Endothelial cell (in vitro differentiated cells): ENCODE measurements around the gene SGPP2. TPM values are rescaled to one million over a fixed set of nuclear protein-coding genes. Genes with fewer than 3 reads are reported as not detected.

Experiments used
- DNase-seq: peaks from one replicate; pipeline ENCODE4 v3.0.0; 2021; ENCODE audit warnings: low spot score
- H3K27ac Mint-ChIP-seq: one replicate; pipeline ENCODE4 v1.8.0; 2021; ENCODE audit warnings: mixed read lengths, inconsistent platforms; ENCODE audit not compliant: unreplicated experiment
- H3K27me3 Mint-ChIP-seq: one replicate; pipeline ENCODE4 v1.8.0; 2021; ENCODE audit warnings: mild to moderate bottlenecking, moderate library complexity, mixed read lengths, inconsistent platforms; ENCODE audit not compliant: unreplicated experiment
- H3K36me3 Mint-ChIP-seq: one replicate; pipeline ENCODE4 v1.8.0; 2021; ENCODE audit warnings: mild to moderate bottlenecking, low read depth, mixed read lengths, inconsistent platforms; ENCODE audit not compliant: unreplicated experiment
- H3K4me1 Mint-ChIP-seq: one replicate; pipeline ENCODE4 v1.8.0; 2021; ENCODE audit warnings: mild to moderate bottlenecking, mixed read lengths, inconsistent platforms; ENCODE audit not compliant: unreplicated experiment
- H3K4me3 Mint-ChIP-seq: one replicate; pipeline ENCODE4 v1.8.0; 2021; ENCODE audit warnings: mild to moderate bottlenecking, mixed read lengths, inconsistent platforms; ENCODE audit not compliant: unreplicated experiment
- H3K9me3 Mint-ChIP-seq: one replicate; pipeline ENCODE4 v1.8.0; 2021; ENCODE audit warnings: mixed read lengths, inconsistent platforms; ENCODE audit not compliant: unreplicated experiment
- total RNA-seq: library from RNA; stranded (reverse); fragmentation: NEBNext Ultra II Directional; extraction: Animal tissue kit (Norgen Biotek cat#: 25700); gene quantifications from one replicate; pipeline ENCODE4 v1.2.1, GENCODE V29; 2021; ENCODE audit not compliant: unreplicated experiment
- TF ChIP-seq, protein P1 (sequence below): fragments of 200-600 bp; sonication (generic); IDR thresholded peaks from one replicate; pipeline ENCODE4 v1.5.0; 2021; ENCODE audit warnings: antibody characterized with exemption; ENCODE audit not compliant: unreplicated experiment

SGPP2 gene
- total RNA-seq, 1 donor from 2014 or later, result not detected

DNA sequence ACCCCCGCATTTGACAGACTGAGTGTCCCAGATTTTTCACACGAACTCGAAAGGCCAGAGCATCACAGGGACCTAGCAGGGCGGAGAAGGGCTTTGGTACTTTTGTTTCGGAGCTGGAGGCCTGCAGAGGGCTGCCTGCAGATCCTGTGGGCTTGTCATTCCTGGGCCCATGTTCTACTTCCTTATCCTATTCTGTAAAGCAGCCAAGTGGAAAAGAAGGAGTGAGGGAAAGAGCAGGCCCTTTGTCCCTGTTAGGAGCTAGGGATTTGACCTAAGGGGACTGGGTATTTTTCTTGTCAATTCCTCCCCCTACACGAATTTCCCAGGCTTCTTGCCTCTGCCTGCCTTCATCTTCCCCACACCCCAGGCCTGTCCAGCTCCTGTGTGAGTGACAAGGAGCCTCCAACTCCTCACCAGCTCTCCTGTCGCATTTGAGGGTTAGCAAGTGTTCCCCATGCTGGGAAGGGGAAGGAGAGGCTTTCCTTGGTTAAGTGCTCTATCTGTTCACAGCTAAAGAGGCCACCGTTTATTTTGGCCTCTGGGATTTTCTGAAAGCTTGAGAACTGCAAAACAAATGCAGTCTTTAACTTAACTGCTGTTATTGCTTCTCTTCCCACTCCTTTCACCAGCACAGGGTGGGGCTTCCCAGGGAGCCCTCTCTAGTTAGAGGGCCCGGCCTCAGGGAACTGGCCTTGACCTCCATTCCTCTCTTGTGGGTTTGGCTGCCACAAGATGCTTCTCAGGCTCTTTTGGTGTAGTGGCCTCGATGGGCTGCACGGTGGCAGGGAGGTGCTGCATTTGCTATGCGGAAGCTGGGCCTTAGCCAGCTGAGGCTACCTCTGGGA, 61.2 kb downstream of the SGPP2 start:
- no peak overlapping the region for H3K27ac Mint-ChIP-seq
- H3K36me3 Mint-ChIP-seq, result no peaks in the 10 kb centered on the region
- H3K27me3 Mint-ChIP-seq, result no peaks in the 10 kb centered on the region
- TF ChIP-seq, protein P1, sequence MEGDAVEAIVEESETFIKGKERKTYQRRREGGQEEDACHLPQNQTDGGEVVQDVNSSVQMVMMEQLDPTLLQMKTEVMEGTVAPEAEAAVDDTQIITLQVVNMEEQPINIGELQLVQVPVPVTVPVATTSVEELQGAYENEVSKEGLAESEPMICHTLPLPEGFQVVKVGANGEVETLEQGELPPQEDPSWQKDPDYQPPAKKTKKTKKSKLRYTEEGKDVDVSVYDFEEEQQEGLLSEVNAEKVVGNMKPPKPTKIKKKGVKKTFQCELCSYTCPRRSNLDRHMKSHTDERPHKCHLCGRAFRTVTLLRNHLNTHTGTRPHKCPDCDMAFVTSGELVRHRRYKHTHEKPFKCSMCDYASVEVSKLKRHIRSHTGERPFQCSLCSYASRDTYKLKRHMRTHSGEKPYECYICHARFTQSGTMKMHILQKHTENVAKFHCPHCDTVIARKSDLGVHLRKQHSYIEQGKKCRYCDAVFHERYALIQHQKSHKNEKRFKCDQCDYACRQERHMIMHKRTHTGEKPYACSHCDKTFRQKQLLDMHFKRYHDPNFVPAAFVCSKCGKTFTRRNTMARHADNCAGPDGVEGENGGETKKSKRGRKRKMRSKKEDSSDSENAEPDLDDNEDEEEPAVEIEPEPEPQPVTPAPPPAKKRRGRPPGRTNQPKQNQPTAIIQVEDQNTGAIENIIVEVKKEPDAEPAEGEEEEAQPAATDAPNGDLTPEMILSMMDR, result no peak
- no peaks in the 10 kb centered on the region for H3K9me3 Mint-ChIP-seq
- no peak for DNase-seq
- H3K4me1 Mint-ChIP-seq, result no peaks in the 10 kb centered on the region
- no peak overlapping the region for H3K4me3 Mint-ChIP-seq

GRCh38 chr2:222490131-222490530, 65.8 kb downstream of the SGPP2 start:
- no peak for DNase-seq
- no peak overlapping the region for H3K4me3 Mint-ChIP-seq
- H3K27ac Mint-ChIP-seq, result no peak overlapping the region
- H3K4me1 Mint-ChIP-seq, result no peaks in the 10 kb centered on the region
- peaks cover 2% of the 10 kb centered on the region for H3K27me3 Mint-ChIP-seq
- H3K36me3 Mint-ChIP-seq, result peaks cover 10% of the 10 kb centered on the region
- H3K9me3 Mint-ChIP-seq, result peaks cover 5% of the 10 kb centered on the region
- TF ChIP-seq, protein P1, result no peak

DNA sequence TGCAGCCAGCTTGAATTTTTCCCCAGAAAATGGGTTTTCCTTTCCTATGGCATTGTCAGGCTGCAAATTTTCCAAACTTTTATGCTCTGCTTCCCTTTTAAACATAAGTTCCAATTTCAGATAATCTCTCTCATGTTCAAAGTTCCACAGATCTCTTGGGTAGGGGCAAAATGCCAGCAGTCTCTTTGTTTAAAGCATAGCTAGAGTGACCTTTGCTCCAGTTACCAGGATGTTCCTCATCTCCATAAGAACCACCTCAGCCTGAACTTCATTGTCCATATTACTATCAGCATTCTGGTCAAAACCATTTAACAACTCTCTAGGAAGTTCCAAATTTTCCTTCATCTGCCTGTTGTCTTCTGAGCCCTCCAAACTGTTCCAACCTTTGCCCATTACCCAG, 68.3 kb downstream of the SGPP2 start:
- peaks cover 2% of the 10 kb centered on the region for H3K27me3 Mint-ChIP-seq

GRCh38 chr2:222494104-222494739, 69.9 kb downstream of the SGPP2 start:
- H3K9me3 Mint-ChIP-seq, result peaks cover 5% of the 10 kb centered on the region
- DNase-seq, result no peak
- TF ChIP-seq, protein P1, result no peak
- H3K4me3 Mint-ChIP-seq, result no peak overlapping the region
- no peak overlapping the region for H3K27ac Mint-ChIP-seq
- H3K36me3 Mint-ChIP-seq, result peaks cover 10% of the 10 kb centered on the region
- H3K27me3 Mint-ChIP-seq, result peaks cover 2% of the 10 kb centered on the region
- no peaks in the 10 kb centered on the region for H3K4me1 Mint-ChIP-seq

More for the DNA sequence above, 68.3 kb downstream of the SGPP2 start:
- Mint-ChIP-seq H3K36me3 (peaks cover 10% of the 10 kb centered on the region), H3K4me3 (no peak overlapping the region), H3K4me1 (no peaks in the 10 kb centered on the region), H3K27ac (no peak overlapping the region), H3K9me3 (peaks cover 5% of the 10 kb centered on the region)
- no peak for DNase-seq
- TF ChIP-seq, protein P1, result no peak

DNA sequence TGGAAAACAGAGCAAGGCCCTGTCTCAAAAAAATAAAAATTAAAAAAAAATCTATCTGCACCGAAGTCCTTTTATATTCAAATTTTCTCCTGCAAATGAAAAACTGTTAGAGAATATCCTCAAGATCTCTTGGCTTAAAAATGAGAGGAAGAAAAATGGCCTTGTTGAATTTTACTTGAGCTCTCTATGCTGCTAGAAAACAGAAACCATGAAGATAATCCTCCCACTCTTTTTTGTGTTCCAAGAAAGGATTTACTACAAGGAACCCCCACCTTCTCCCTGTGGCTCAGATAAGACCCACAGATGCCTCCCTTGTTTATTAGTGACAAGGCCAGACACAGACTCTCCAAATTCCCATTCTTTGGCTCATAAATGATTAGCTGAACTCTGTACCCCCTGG, 71.0 kb downstream of the SGPP2 start:
- DNase-seq, result no peak
- no peak overlapping the region for H3K4me3 Mint-ChIP-seq
- peaks cover 10% of the 10 kb centered on the region for H3K36me3 Mint-ChIP-seq
- peaks cover 2% of the 10 kb centered on the region for H3K27me3 Mint-ChIP-seq
- no peaks in the 10 kb centered on the region for H3K4me1 Mint-ChIP-seq
- TF ChIP-seq, protein P1, result no peak
- peaks cover 5% of the 10 kb centered on the region for H3K9me3 Mint-ChIP-seq
- H3K27ac Mint-ChIP-seq, result no peak overlapping the region
